IMR-90 (cell line): ENCODE results near the gene GZMM. TPM values are rescaled to one million over a fixed set of nuclear protein-coding genes. Genes with fewer than 3 reads are reported as not detected.

Experiments
- ATAC-seq: fragments of 200-7000 bp; cut with Tn5 transposase; 2 replicates; pipeline ENCODE4 v1.9.1; 2020; ENCODE audit warnings: low read depth, mild to moderate bottlenecking, moderate library complexity
- BruUV-seq: library from RNA; stranded (reverse); fragments of 400-500 nt; replicated peaks from 2 replicates; lab custom pipeline; 2021; lab: Mats Ljungman, UMichigan
- CTCF ChIA-PET: fragments of 300-600 bp; formaldehyde crosslinking; extraction: SDS; loops from one replicate; lab custom pipeline; 2021; ENCODE audit warnings: antibody characterized with exemption; lab: Yijun Ruan, JAX
- POLR2A ChIA-PET: fragments of 300-600 bp; sonication (Branson Sonifier 250); formaldehyde crosslinking; loops from one replicate; lab custom pipeline; 2022; ENCODE audit warnings: antibody characterized with exemption; ENCODE audit not compliant: unreplicated experiment; lab: Charles Lee
- DNase-seq: peaks from one replicate; pipeline ENCODE4 v3.0.0; 2013
- H2AFZ ChIP-seq: replicated peaks from 2 replicates; pipeline ENCODE3; 2013; ENCODE audit warnings: low read length, mild to moderate bottlenecking; ENCODE audit not compliant: poor library complexity
- H2AK5ac ChIP-seq: 2 replicates; pipeline ENCODE4 v1.6.1; 2013; ENCODE audit warnings: low read depth, low read length, inconsistent platforms
- H2AK9ac ChIP-seq: replicated peaks from 2 replicates; pipeline ENCODE3; 2013; ENCODE audit warnings: mild to moderate bottlenecking, low read depth, low read length, moderate library complexity; ENCODE audit not compliant: poor library complexity
- H2BK120ac ChIP-seq: 2 replicates; pipeline ENCODE4 v1.6.1; 2013; ENCODE audit warnings: low read depth, low read length, inconsistent platforms
- H2BK15ac ChIP-seq: 3 replicates; pipeline ENCODE4 v1.6.1; 2013; ENCODE audit warnings: low read depth, low read length, inconsistent platforms
- H2BK20ac ChIP-seq: 2 replicates; pipeline ENCODE4 v1.6.1; 2013; ENCODE audit warnings: low read depth, mild to moderate bottlenecking, inconsistent platforms, low read length, moderate library complexity
- H2BK5ac ChIP-seq: 2 replicates; pipeline ENCODE4 v1.6.1; 2013; ENCODE audit warnings: mild to moderate bottlenecking, low read depth, low read length, inconsistent platforms; ENCODE audit not compliant: poor library complexity, severe bottlenecking
- H3K14ac ChIP-seq: replicated peaks from 2 replicates; pipeline ENCODE4 v1.6.1; 2013; ENCODE audit warnings: low read depth, low read length, inconsistent platforms
- H3K18ac ChIP-seq: 2 replicates; pipeline ENCODE4 v1.6.1; 2013; ENCODE audit warnings: low read depth, low read length, control low read depth
- H3K23ac ChIP-seq: 2 replicates; pipeline ENCODE4 v1.6.1; 2013; ENCODE audit warnings: low read depth, low read length, inconsistent platforms
- H3K27ac ChIP-seq: 2 replicates; pipeline ENCODE4 v1.5.1; 2013; ENCODE audit warnings: mild to moderate bottlenecking, control low read depth, low read length; ENCODE audit not compliant: insufficient read depth
- H3K27me3 ChIP-seq: 2 replicates; pipeline ENCODE4 v1.6.1; 2013; ENCODE audit warnings: low read length; ENCODE audit not compliant: control insufficient read depth, insufficient read depth
- H3K36me3 ChIP-seq: 2 replicates; pipeline ENCODE4 v1.6.1; 2013; ENCODE audit warnings: low read length, mixed read lengths; ENCODE audit not compliant: control insufficient read depth, insufficient read depth
- H3K4ac ChIP-seq: 2 replicates; pipeline ENCODE4 v1.6.1; 2013; ENCODE audit warnings: low read depth, low read length, inconsistent platforms
- H3K4me1 ChIP-seq: 2 replicates; pipeline ENCODE4 v1.6.1; 2013; ENCODE audit warnings: low read length, mixed read lengths; ENCODE audit not compliant: control insufficient read depth, insufficient read depth
- H3K4me2 ChIP-seq: 2 replicates; pipeline ENCODE4 v1.6.1; 2013; ENCODE audit warnings: low read depth, mild to moderate bottlenecking, control low read depth, low read length, moderate library complexity
- H3K4me3 ChIP-seq: 2 replicates; pipeline ENCODE4 v1.5.1; 2013; ENCODE audit warnings: low read depth, mild to moderate bottlenecking, control low read depth, low read length, moderate library complexity; ENCODE audit not compliant: insufficient read depth
- H3K56ac ChIP-seq: 2 replicates; pipeline ENCODE4 v1.6.1; 2013; ENCODE audit warnings: low read length, inconsistent platforms; ENCODE audit not compliant: insufficient read depth; ENCODE audit errors: extremely low read depth
- H3K79me1 ChIP-seq, 2 experiments: 2 replicates each; pipeline ENCODE4 v1.6.1; 2013; ENCODE audit warnings: low read length in 2 of 2, inconsistent platforms in 1 of 2, low read depth in 1 of 2
- H3K9ac ChIP-seq: 2 replicates; pipeline ENCODE4 v1.6.1; 2013; ENCODE audit warnings: low read depth, low read length, control low read depth
- H3K9me1 ChIP-seq: 2 replicates; pipeline ENCODE4 v1.6.1; 2013; ENCODE audit warnings: low read length, inconsistent platforms; ENCODE audit not compliant: insufficient read depth
- H3K9me3 ChIP-seq: 2 replicates; pipeline ENCODE4 v1.6.1; 2013; ENCODE audit warnings: low read length; ENCODE audit not compliant: control insufficient read depth, insufficient read depth
- H4K20me1 ChIP-seq: 2 replicates; pipeline ENCODE4 v1.6.1; 2013; ENCODE audit warnings: low read length, inconsistent platforms; ENCODE audit not compliant: insufficient read depth
- H4K5ac ChIP-seq: 2 replicates; pipeline ENCODE4 v1.6.1; 2013; ENCODE audit warnings: mild to moderate bottlenecking, low read depth, low read length, control low read depth
- H4K8ac ChIP-seq, 2 experiments: 2 replicates each; pipeline ENCODE4 v1.6.1; 2013; ENCODE audit warnings: low read depth in 2 of 2, low read length in 2 of 2, control low read depth in 1 of 2, inconsistent platforms in 1 of 2
- H4K91ac ChIP-seq: 2 replicates; pipeline ENCODE4 v1.6.1; 2013; ENCODE audit warnings: low read depth, low read length, inconsistent platforms; ENCODE audit not compliant: insufficient read depth
- BHLHE40 ChIP-seq: fragments of 150-350 bp; IDR thresholded peaks from 2 replicates; pipeline ENCODE4 v1.6.1; 2016; ENCODE audit warnings: mild to moderate bottlenecking, low read depth, low read length
- CTCF ChIP-seq: conservative IDR thresholded peaks from 2 replicates; pipeline ENCODE4 v1.5.1; 2012; ENCODE audit warnings: mild to moderate bottlenecking, low read depth, low read length, improper control_type of control experiment
- ELK1 ChIP-seq: fragments of 150-350 bp; IDR thresholded peaks from 2 replicates; pipeline ENCODE4 v1.6.1; 2016; ENCODE audit warnings: low read depth, mild to moderate bottlenecking, low read length, moderate library complexity, borderline replicate concordance
- MAZ ChIP-seq: IDR thresholded peaks from 2 replicates; pipeline ENCODE4 v1.6.1; 2012; ENCODE audit warnings: low read depth, mild to moderate bottlenecking, low read length, improper control_type of control experiment, moderate library complexity, borderline replicate concordance
- MXI1 ChIP-seq: IDR thresholded peaks from 2 replicates; pipeline ENCODE4 v1.6.1; 2012; ENCODE audit warnings: low read depth, mild to moderate bottlenecking, low read length, moderate library complexity, borderline replicate concordance
- NFE2L2 ChIP-seq: fragments of 150-350 bp; IDR thresholded peaks from 2 replicates; pipeline ENCODE4 v1.6.1; 2016; ENCODE audit warnings: low read depth, mild to moderate bottlenecking, low read length
- RAD21 ChIP-seq: IDR thresholded peaks from 2 replicates; pipeline ENCODE4 v1.6.1; 2012; ENCODE audit warnings: low read length, improper control_type of control experiment
- RCOR1 ChIP-seq: IDR thresholded peaks from 2 replicates; pipeline ENCODE4 v1.6.1; 2012; ENCODE audit warnings: mild to moderate bottlenecking, low read length, improper control_type of control experiment; ENCODE audit not compliant: insufficient replicate concordance
- RFX5 ChIP-seq: IDR thresholded peaks from 2 replicates; pipeline ENCODE4 v1.8.0; 2012; ENCODE audit warnings: low read depth, mild to moderate bottlenecking, low read length, moderate library complexity
- SMC3 ChIP-seq: fragments of 150-350 bp; IDR thresholded peaks from 2 replicates; pipeline ENCODE4 v1.6.1; 2016; ENCODE audit warnings: low read depth, mild to moderate bottlenecking, antibody characterized with exemption, low read length, moderate library complexity
- USF2 ChIP-seq: fragments of 150-350 bp; IDR thresholded peaks from 2 replicates; pipeline ENCODE4 v1.6.1; 2017; ENCODE audit warnings: mild to moderate bottlenecking, antibody characterized with exemption, low read length, low read depth
- WGBS, 2 experiments: methylation state at CpG; one replicate each; pipeline versions ENCODE4 v1.1.5 to v1.1.7; 2013; ENCODE audit warnings: missing lambda C conversion rate in 2 of 2; ENCODE audit not compliant: insufficient read length in 1 of 2; ENCODE audit errors: extremely low coverage in 2 of 2; 5-methylcytosine and 5-hydroxymethylcytosine counted together
- dilution Hi-C: fragments of 300-500 bp; cut with HindIII; formaldehyde crosslinking; loops from one replicate; pipeline ENCODE4 v1.14.3; 2018; ENCODE audit warnings: low sequenced_read_pairs; ENCODE audit not compliant: unreplicated experiment
- in situ Hi-C: fragments of 300-500 bp; cut with MboI; formaldehyde crosslinking; loops from 3 replicates; pipeline ENCODE4 v1.14.3; 2019; ENCODE audit warnings: low sequenced_read_pairs, inconsistent platforms, mixed read lengths
- intact Hi-C: fragments of 100-400 bp; cut with micrococcal nuclease; formaldehyde crosslinking; loops from 2 replicates; pipeline ENCODE4 v1.10.0; 2022
- polyA plus RNA-seq, 3 experiments: library from polyadenylated mRNA; depleted of rRNA; stranded (reverse); fragments of >200 nt; gene quantifications; 2 replicates each; pipeline ENCODE4 v1.2.3, GENCODE V29; 2012; ENCODE audit warnings: low replicate concordance in 1 of 3
- total RNA-seq: library from RNA; depleted of rRNA; stranded (reverse); fragments of >200 nt; gene quantifications from 2 replicates; pipeline ENCODE4 v1.2.3, GENCODE V29; 2012

GZMM gene
- total and polyA plus RNA-seq, 2 of the 4 experiments (the other 2 are of a cell fraction), result 0.24 TPM; not detected in 1

GRCh38 chr19:504616-505015 is 39.2 kb upstream of the GZMM start:
- Histone ChIP-seq H3K9ac (no peak overlapping the region), H3K18ac (no peak overlapping the region), H2BK15ac (no peak overlapping the region), H3K23ac (no peak overlapping the region), H3K27ac (no peak overlapping the region), H4K20me1 (no peaks in the 10 kb centered on the region), H2AFZ (no peak overlapping the region), H3K4me2 (no peak overlapping the region), H4K8ac (no peak overlapping the region), H3K4me1 (peaks cover 6% of the 10 kb centered on the region), H2BK20ac (no peak overlapping the region), H3K4me3 (no peak overlapping the region), H3K4ac (no peak overlapping the region), H2AK9ac (no peak overlapping the region), H4K91ac (no peak overlapping the region), H3K9me1 (no peaks in the 10 kb centered on the region; the same call in 1 of the 2 replicates), H2BK120ac (no peak overlapping the region), H3K56ac (no peak overlapping the region), H3K14ac (no peak overlapping the region), H3K36me3 (no peaks in the 10 kb centered on the region; the same call in 1 of the 2 replicates), H2AK5ac (no peak overlapping the region), H4K5ac (no peak overlapping the region), H3K79me1 (peaks cover 0 to 19% of the 10 kb centered on the region in 2 experiments; a peak in 2 of 4 replicates), H3K27me3 (peaks cover 4% of the 10 kb centered on the region), H3K9me3 (no peaks in the 10 kb centered on the region), H2BK5ac (no peak overlapping the region)
- 80% methylated on average over 1 of the region's 14 CpGs; no CpG with 5 or more reads in 1 of the 2 experiments for WGBS, 2 experiments
- no peak for TF ChIP-seq RAD21
- TF ChIP-seq RCOR1, result no peak
- TF ChIP-seq NFE2L2, result no peak
- TF ChIP-seq RFX5, result no peak
- TF ChIP-seq MXI1, result no peak
- no peak for TF ChIP-seq CTCF
- TF ChIP-seq ELK1, result no peak
- no peak for TF ChIP-seq MAZ
- TF ChIP-seq BHLHE40, result no peak
- no peak for TF ChIP-seq SMC3
- no peak for TF ChIP-seq USF2
- dilution Hi-C loops (no loop called here), in situ Hi-C loops (no loop called here), intact Hi-C loops (loop anchor here (5.0 kb wide), 1 partner anchor 122 kb away; no protein-coding TSS in a partner anchor)
- ChIA-PET CTCF (no interaction called here), POLR2A (no interaction called here)
- BruUV-seq, result no TSS peak
- DNase-seq, result no peak
- no peak for ATAC-seq
